Upper lobe of left lung (tissue), 6 donors: ENCODE results near the gene PRKCH. TPM values are rescaled to one million over a fixed set of nuclear protein-coding genes. Genes with fewer than 3 reads are reported as not detected.

Experiments
- ATAC-seq, 2 donors: fragments of 200-7000 bp; cut with Tn5 transposase; one replicate each; pipeline ENCODE4 v1.9.1; 2022; ENCODE audit warnings: mild to moderate bottlenecking in 2 of 2, moderate library complexity in 2 of 2; ENCODE audit not compliant: low FRiP score in 2 of 2
- DNase-seq, 2 donors: peaks; one replicate each; pipeline ENCODE4 v3.0.0-alpha.2; 2019 to 2020
- H3K27ac ChIP-seq, 4 donors: fragments of 200-600 bp; sonication (generic); one replicate each; pipeline ENCODE4 v1.5.1; 2016 to 2019
- H3K27me3 ChIP-seq, 4 donors: fragments of 200-600 bp; sonication (generic); one replicate each; pipeline ENCODE4 v1.5.1; 2017 to 2019
- H3K36me3 ChIP-seq, 4 donors: fragments of 200-600 bp; sonication (generic); one replicate each; pipeline ENCODE4 v1.5.1; 2016 to 2019
- H3K4me1 ChIP-seq, 4 donors: fragments of 200-600 bp; sonication (generic); one replicate each; pipeline ENCODE4 v1.5.1; 2018 to 2019
- H3K4me3 ChIP-seq, 4 donors: fragments of 200-600 bp; sonication (generic); one replicate each; pipeline ENCODE4 v1.5.1; 2017 to 2019; ENCODE audit warnings: mild to moderate bottlenecking in 2 of 4, moderate library complexity in 1 of 4
- H3K9me3 ChIP-seq, 4 donors: fragments of 200-600 bp; sonication (generic); one replicate each; pipeline ENCODE4 v1.5.1; 2018 to 2019
- CTCF ChIP-seq, 6 experiments: fragments of 450-650 bp in 4 of 6; fragments of 200-600 bp in 2 of 6; sonication (generic) in 2 of 6; IDR thresholded peaks; one replicate each; pipeline ENCODE4 v1.5.1; 2016 to 2019; ENCODE audit warnings: antibody characterized with exemption in 6 of 6
- EP300 ChIP-seq, 4 donors: sonication (generic); formaldehyde crosslinking; IDR thresholded peaks; one replicate each; pipeline ENCODE4 v1.5.1; 2017; ENCODE audit warnings: antibody characterized with exemption in 4 of 4, control low read depth in 2 of 4
- POLR2A ChIP-seq, 4 donors: fragments of 450-650 bp; IDR thresholded peaks; one replicate each; pipeline ENCODE4 v1.5.1; 2016 to 2017; ENCODE audit warnings: antibody characterized with exemption in 4 of 4, mild to moderate bottlenecking in 2 of 4
- POLR2AphosphoS5 ChIP-seq, 2 donors: sonication (generic); formaldehyde crosslinking; IDR thresholded peaks; one replicate each; pipeline ENCODE4 v1.5.1; 2017; ENCODE audit warnings: antibody characterized with exemption in 2 of 2
- WGBS, 2 donors: methylation state at CpG; one replicate each; pipeline ENCODE4 v1.1.5; 2017 to 2018; 5-methylcytosine and 5-hydroxymethylcytosine counted together
- total RNA-seq, 6 donors: library from RNA; depleted of rRNA in 4 of 6; stranded (reverse); fragments of >200 nt in 4 of 6; gene quantifications; one replicate each; pipeline versions ENCODE4 v1.1.0 to v1.2.1, GENCODE V29; 2016 to 2021
- donor health status: DM: no; HTN: no; CAD: no; lungs with moderate emphysema.
- donor health status: DM: no; HTN: yes; CAD: no; lungs with severe emphysema.

The PRKCH gene
- total RNA-seq, 6 donors from 2014 or later = 54.0 to 102 (median 76.6) TPM

- TF ChIP-seq POLR2AphosphoS5 (IDR thresholded peaks at IDR 0.05) (peak in 1 of 2 donors; percentile 25), EP300 (IDR thresholded peaks at IDR 0.05) (no peak)
- DNase-seq = no peak
- no peaks in the 10 kb centered on the region for H3K27me3 ChIP-seq
- no peak overlapping the region for H3K4me3 ChIP-seq
- H3K9me3 ChIP-seq = no peaks in the 10 kb centered on the region
- peaks cover 39 to 57% (median 45%) of the 10 kb centered on the region in 4 donors for H3K4me1 ChIP-seq
- peak overlapping the region; percentile 69 to 90 (median 84) for H3K27ac ChIP-seq
- no peaks in the 10 kb centered on the region for H3K36me3 ChIP-seq
- peak; percentile 19 to 55 for ATAC-seq
- WGBS, 2 donors = 90 to 98% methylated on average over 5 to 7 of the region's 7 CpGs
Observed at GRCh38 chr14:61562321-61563161, 241.2 kb downstream of the PRKCH start.

DNA sequence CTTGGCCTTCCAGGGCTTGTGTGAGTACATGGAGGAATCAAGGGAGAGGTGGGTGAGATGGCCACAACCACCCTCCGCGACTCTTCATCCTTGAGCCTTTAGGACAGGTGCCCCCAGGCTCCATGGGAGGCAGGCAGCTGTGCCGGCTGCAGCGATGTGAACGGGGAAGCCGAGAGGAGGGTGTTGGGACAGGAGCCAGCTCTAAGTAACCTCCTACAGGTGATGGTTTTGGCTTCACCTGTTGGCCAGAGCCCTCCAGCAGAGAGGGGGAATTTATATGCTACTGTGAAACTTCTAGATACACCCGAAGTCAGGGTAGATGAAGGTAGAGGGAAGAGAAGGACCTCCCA lies 241.8 kb downstream of the PRKCH start:
- DNase-seq = no peak
- H3K9me3 ChIP-seq = no peaks in the 10 kb centered on the region
- peaks cover 45 to 60% (median 49%) of the 10 kb centered on the region in 4 donors for H3K4me1 ChIP-seq
- H3K27ac ChIP-seq = peak overlapping the region in 2 of 4 donors; percentile 84 to 90
- ATAC-seq = no peak
- no peak for TF ChIP-seq POLR2AphosphoS5 (IDR thresholded peaks at IDR 0.05)
- TF ChIP-seq POLR2A (IDR thresholded peaks at IDR 0.05) = no peak
- TF ChIP-seq CTCF (IDR thresholded peaks at IDR 0.05) = no peak
- no peak for TF ChIP-seq EP300 (IDR thresholded peaks at IDR 0.05)
- no peaks in the 10 kb centered on the region for H3K27me3 ChIP-seq
- no peaks in the 10 kb centered on the region for H3K36me3 ChIP-seq
- 97 to 99% methylated on average over 7 of the region's 7 CpGs for WGBS, 2 donors
- H3K4me3 ChIP-seq = no peak overlapping the region

DNA sequence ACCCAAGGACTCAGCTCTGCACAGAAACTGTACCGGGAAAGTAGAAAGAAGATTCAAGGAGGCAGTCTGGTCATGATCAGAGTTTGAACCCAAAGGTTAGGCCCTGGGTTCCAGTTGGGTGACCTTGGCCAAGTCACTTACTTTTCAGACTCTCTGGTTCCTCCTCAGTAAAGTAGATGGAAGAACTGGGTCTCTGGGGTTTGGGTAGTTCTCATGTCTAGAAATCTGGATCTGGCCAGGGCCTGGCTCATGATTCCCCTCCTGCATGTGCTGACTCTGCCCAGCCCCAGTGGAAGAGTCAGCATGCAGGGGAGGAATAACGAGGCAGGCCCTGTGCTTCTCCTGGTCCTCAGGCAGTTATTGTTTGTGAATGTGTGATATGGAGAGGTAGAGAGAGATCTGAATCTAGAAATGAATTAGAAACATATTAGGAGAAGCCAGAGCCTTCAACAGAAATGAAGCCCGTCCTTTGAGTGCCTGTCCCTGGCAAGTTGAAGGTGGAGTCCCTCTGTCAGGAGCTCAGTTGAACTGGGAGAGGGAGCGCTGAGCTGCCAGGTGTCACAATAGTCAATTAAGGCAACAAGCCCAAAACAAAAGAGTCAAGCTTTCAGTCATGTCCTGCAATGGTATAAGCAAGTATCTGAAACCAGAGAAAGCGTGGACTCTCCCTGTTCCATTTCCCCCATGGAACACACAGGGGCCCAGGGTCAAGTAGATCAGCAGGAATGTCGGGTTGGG lies 242.7 kb downstream of the PRKCH start:
- Histone ChIP-seq H3K4me1 (peaks cover 54 to 65% (median 58%) of the 10 kb centered on the region in 4 donors), H3K36me3 (no peaks in the 10 kb centered on the region), H3K9me3 (no peaks in the 10 kb centered on the region), H3K4me3 (no peak overlapping the region), H3K27ac (peak overlapping the region in 2 of 4 donors; percentile 70 to 90), H3K27me3 (no peaks in the 10 kb centered on the region)
- WGBS, 2 donors = 88 to 92% methylated on average over 6 of the region's 6 CpGs
- ATAC-seq (no peak), DNase-seq (no peak)
- no peak for TF ChIP-seq CTCF (IDR thresholded peaks at IDR 0.05)
- no peak for TF ChIP-seq POLR2A (IDR thresholded peaks at IDR 0.05)
- TF ChIP-seq EP300 (IDR thresholded peaks at IDR 0.05) = no peak
- no peak for TF ChIP-seq POLR2AphosphoS5 (IDR thresholded peaks at IDR 0.05)

GRCh38 chr14:61564618-61565091 lies 243.3 kb downstream of the PRKCH start:
- H3K27ac ChIP-seq = peak overlapping the region in 2 of 4 donors; percentile 70 to 90
- WGBS, 2 donors = 70 to 73% methylated on average over 5 to 6 of the region's 6 CpGs
- ATAC-seq = peak in 1 of 2 donors; percentile 75
- peak in 1 of 2 donors; percentile 62 for DNase-seq
- no peaks in the 10 kb centered on the region for H3K9me3 ChIP-seq
- TF ChIP-seq EP300 (IDR thresholded peaks at IDR 0.05) (no peak), POLR2A (IDR thresholded peaks at IDR 0.05) (peak in 1 of 4 donors; percentile 25), POLR2AphosphoS5 (IDR thresholded peaks at IDR 0.05) (peak in 1 of 2 donors; percentile 13)
- no peak overlapping the region for H3K4me3 ChIP-seq
- no peaks in the 10 kb centered on the region for H3K36me3 ChIP-seq
- no peaks in the 10 kb centered on the region for H3K27me3 ChIP-seq
- H3K4me1 ChIP-seq = peaks cover 60 to 65% (median 64%) of the 10 kb centered on the region in 4 donors

GRCh38 chr14:61565181-61565580 lies 243.8 kb downstream of the PRKCH start:
- Histone ChIP-seq H3K27me3 (no peaks in the 10 kb centered on the region), H3K36me3 (no peaks in the 10 kb centered on the region), H3K4me3 (no peak overlapping the region), H3K4me1 (peaks cover 58 to 67% (median 65%) of the 10 kb centered on the region in 4 donors), H3K9me3 (no peaks in the 10 kb centered on the region), H3K27ac (peak overlapping the region in 1 of 4 donors; percentile 90)
- DNase-seq (no peak), ATAC-seq (no peak)
- TF ChIP-seq CTCF (IDR thresholded peaks at IDR 0.05) (no peak), EP300 (IDR thresholded peaks at IDR 0.05) (no peak), POLR2A (IDR thresholded peaks at IDR 0.05) (no peak), POLR2AphosphoS5 (IDR thresholded peaks at IDR 0.05) (no peak)
